Globus pallidus (tissue), 1 donor: Measurements from ENCODE around the gene LNP1.
"Not testable (repeated sequence)": the region's sequence is repeated elsewhere in the genome, so short reads cannot be mapped to it uniquely, and the experiment has no call there.

ENCODE experiments used
- DNase-seq: peaks from one replicate; pipeline ENCODE4 v3.0.0-alpha.2; 2015; ENCODE audit warnings: low spot score

LNP1 gene

GRCh38 chr3:100429187-100429716 lies 27.9 kb downstream of the LNP1 start:
- DNase-seq, result no peak

GRCh38 chr3:100436951-100437350 lies 35.6 kb downstream of the LNP1 start:
- no peak for DNase-seq

DNA sequence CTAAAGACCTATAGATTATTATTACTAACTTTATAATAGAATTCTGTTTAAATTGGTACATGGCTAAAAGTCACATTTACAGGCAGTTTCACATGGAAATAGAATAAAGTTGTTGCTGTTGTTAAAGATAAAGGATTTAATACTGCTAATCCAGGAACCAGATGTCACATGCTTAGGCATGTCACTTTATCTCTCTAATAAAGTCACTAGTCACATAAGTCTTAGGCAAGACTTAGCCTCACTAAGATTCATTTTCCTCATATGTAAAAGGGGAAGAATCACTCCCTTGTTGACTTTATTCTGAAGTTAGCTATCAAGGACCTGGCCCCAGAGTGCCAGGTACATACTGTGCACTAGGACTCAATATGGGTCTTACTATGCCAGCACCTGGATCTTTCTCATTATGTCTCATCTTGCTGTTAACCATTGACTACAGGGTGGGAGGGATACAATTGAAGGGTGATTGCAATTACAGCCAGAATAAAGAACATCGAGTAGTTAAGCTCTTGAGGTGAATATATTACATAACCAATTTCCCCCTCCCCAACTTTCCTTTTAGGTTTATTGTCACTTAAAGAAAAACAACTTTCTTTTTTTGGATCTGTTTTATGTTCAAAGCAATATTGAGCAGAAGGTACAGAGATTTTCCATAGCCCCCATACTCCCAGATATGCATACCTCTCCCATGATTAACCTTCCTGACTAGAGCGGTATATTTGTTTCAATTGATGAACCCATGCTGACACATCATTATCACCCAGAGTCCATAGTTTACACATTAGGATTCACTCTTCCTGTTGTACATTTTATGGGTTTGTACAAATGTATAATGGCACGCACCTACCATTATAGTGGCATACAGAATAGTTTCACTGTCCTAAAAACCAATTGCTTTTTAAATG lies 36.6 kb downstream of the LNP1 start:
- DNase-seq, result no peak

- DNase-seq, result no peak
Observed at GRCh38 chr3:100438623-100438974, 37.3 kb downstream of the LNP1 start.

GRCh38 chr3:100440895-100441294 lies 39.6 kb downstream of the LNP1 start:
- no peak for DNase-seq

- no peak for DNase-seq
Observed at GRCh38 chr3:100443690-100444089, 42.4 kb downstream of the LNP1 start.

DNA sequence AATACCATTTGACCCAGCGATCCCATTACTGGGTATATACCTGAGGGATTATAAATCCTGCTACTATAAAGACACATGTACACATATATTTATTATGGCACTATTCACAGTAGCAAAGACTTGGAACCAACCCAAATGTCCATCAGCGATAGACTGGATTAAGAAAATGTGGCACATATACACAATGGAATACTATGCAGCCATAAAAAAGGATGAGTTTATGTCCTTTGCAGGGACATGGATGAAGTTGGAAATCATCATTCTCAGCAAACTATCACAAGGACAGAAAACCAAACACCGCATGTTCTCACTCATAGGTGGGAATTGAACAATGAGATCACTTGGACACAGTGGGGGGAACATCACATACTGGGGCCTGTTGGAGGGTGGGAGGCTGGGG lies 45.7 kb downstream of the LNP1 start:
- not testable (repeated sequence) for DNase-seq

GRCh38 chr3:100448079-100448478 lies 46.7 kb downstream of the LNP1 start:
- DNase-seq, result no peak

- no peak for DNase-seq
Observed at GRCh38 chr3:100449214-100449613, 47.9 kb downstream of the LNP1 start.

DNA sequence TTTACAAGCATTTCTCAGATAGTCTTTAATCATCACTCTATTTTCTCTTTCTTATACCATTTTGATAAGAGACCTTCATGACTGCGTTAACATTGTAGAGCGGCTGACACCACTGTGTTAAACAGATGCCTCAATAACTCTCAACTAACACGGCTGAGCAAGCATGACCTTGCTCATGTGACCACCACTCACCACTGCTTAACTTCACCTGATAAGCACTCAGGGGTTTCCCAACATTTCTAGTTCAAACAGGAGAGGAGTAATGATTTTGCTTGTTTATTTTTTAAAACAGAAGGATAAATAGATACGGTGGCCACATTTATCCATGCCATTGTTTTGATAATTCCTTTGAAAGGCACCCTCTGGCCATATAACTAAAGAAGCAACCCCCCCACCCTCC lies 53.3 kb downstream of the LNP1 start:
- no peak for DNase-seq

DNA sequence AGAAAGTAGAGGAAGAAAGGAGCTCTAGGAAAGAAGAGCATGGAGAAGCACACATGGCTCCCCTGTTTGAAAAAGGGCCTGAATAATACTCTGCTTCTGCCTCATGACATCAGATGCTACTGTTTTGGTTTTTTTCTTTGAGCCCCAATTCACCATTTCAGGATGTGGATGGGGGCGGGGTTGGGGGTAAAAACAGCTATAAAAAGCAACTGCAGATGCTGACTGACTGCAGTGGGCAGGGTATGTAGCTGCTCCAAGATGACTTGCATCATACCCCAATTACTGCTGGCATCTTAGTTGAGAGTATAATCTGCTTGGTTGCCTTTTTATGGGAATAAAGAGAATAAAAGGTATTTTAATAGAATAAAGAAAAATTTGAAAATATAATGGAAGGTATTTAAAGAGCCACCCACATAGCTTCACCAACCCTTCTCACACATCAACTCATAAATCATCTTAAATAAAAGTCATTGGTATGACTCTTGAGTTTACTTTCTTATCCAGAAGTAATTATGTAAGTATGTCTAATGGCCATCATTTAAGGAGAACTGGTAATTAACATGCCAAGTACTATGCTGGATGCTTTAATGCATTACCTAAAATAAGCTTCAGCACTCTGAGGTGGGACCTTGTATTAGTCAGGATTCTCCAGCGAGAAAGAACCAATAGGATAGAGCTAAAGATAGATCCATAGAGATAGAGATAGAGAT lies 54.7 kb downstream of the LNP1 start:
- no peak for DNase-seq

- DNase-seq, result no peak
Observed at GRCh38 chr3:100456745-100457144, 55.4 kb downstream of the LNP1 start.

GRCh38 chr3:100457811-100458210 lies 56.5 kb downstream of the LNP1 start:
- no peak for DNase-seq

DNA sequence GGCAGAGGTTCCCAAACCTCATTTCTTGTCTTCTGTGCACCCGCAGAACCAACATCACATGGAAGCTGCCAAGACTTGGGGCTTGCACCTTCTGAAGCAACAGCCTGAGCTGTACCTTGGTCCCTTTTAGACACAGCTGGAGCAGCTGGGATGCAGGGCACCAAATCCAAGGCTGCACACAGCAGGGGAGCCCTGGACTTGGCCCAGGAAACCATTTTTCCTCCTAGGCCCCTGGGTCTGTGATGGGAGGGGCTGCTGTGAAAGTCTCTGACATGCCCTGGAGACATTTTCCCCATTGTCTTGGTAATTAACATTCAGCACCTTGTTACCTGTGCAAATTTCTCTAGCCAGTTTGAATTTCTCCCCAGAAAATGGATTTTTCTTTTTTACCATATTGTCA lies 57.5 kb downstream of the LNP1 start:
- no peak for DNase-seq

DNA sequence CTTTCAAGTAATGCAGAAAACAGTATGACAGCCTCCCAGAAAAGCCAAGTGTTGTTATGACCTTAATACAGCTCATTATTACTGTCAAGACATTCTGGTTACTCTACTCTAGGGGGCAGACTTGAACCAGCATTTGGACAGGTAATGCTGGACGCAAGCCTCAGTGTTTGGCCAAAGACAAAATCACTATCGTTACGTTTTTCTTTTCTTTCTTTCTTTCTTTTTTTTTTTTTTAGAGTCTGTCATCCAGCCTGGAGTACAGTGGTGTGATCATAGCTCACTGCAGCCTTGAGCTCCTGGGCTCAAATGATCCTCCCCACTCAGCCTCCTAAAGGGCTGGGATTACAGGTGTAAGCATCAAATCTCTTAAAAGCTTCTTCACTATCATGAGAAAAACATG lies 61.7 kb downstream of the LNP1 start:
- DNase-seq, result peak; percentile 50

- DNase-seq, result no peak
Observed at GRCh38 chr3:100463646-100464155, 62.4 kb downstream of the LNP1 start.

DNA sequence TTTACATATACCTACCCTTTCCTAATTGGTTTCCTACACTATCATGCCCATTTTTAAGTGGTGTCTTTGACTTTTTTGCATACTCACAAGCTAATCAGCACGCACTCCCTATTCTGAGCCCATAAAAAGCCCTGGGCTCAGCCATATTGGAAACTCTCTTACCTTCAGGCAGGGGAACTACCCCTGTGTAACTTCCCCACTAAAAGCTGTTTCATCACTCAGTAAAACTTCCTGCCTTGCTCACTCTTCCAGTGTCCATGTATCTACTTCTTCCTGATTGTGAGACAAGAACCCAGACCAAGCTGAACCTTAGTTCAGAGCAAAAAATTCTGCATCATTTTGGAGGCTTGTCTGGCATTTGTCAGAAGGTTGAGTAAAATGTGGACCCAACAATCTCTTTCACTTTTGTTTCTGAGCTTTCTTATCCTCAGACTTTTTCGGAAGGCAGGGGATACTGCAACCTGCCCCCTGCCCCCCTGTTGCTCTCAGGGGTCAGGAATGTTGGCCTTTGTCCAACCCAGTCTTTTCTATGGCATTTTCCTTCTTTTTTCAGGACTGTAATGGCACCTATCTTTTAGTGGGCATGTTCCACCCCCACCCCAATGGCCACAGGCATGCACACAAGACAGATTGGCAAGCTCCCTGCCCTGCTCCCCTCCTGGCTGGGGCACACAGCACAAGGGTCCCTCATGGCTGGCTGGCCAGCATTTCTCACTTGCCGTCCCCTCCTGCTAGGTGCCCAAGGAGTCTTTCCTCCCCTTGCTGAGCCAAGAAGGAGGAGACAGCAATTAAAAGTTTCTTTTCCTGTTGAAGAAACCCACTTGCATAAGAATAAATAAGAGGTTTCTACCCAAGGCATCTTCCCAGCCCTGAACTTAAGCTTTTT lies 64.8 kb downstream of the LNP1 start:
- DNase-seq, result no peak

GRCh38 chr3:100467133-100467532 lies 65.8 kb downstream of the LNP1 start:
- no peak for DNase-seq

GRCh38 chr3:100468676-100469075 lies 67.3 kb downstream of the LNP1 start:
- DNase-seq, result no peak

DNA sequence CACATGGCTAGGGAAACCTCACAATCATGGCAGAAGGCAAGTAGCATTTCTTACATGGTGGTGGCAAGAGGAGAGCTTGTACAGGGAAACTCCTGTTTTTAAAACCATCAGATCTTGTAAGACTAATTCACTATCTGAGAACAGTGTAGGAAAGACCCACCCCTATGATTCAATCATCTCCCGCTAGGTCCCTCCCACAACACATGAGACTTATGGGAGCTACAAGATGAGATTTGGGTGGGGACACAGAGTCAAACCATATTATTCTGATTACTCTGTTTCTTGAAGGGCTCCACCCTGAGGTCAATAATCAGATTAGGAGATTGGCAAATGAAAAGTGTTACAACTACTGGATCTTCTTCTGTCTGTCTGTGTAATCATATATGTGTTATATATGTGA lies 69.6 kb downstream of the LNP1 start:
- DNase-seq, result no peak

GRCh38 chr3:100471444-100471843 lies 70.1 kb downstream of the LNP1 start:
- DNase-seq, result no peak

DNA sequence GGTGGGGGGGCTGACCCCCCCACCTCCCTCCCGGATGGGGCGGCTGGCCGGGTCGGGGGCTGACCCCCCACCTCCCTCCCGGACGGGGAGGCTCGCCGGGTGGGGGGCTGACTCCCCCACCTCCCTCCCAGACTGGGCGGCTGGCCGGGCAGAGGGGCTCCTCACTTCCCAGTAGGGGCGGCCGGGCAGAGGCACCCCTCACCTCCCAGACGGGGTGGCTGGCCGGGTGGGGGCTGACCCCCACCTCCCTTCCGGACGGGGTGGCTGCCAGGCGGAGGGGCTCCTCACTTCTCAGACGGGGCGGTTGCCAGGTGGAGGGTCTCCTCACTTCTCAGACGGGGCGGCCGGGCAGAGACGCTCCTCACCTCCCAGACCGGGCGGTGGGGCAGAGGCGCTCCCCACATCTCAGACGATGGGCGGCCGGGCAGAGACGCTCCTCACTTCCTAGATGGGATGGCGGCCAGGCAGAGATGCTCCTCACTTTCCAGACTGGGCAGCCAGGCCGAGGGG lies 76.6 kb downstream of the LNP1 start:
- DNase-seq, result not testable (repeated sequence)
